GM12892 (cell line): Measurements from ENCODE around the gene CTR9.

Experiments
- POLR2A ChIP-seq: IDR thresholded peaks from 2 replicates; pipeline ENCODE4 v1.6.1; 2011; ENCODE audit warnings: low read depth, low read length, control low read depth
- POLR2AphosphoS5 ChIP-seq: IDR thresholded peaks from 2 replicates; pipeline ENCODE4 v1.6.1; 2011; ENCODE audit warnings: low read depth, low read length, control low read depth
- TAF1 ChIP-seq: IDR thresholded peaks from 2 replicates; pipeline ENCODE4 v1.6.1; 2011; ENCODE audit warnings: low read depth, mild to moderate bottlenecking, control low read depth, low read length, borderline replicate concordance

- TF ChIP-seq POLR2A (no peak), POLR2AphosphoS5 (no peak), TAF1 (no peak)
Measured at GRCh38 chr11:10805741-10806140, 54.7 kb downstream of the CTR9 start.
